B cell (primary cell): ENCODE data around the gene AOAH. TPM values are rescaled to one million over a fixed set of nuclear protein-coding genes. Genes with fewer than 3 reads are reported as not detected.

Experiments
- ATAC-seq: fragments of 200-7000 bp; cut with Tn5 transposase; one replicate; pipeline ENCODE4 v1.10.0; 2021; ENCODE audit warnings: low read depth, mild to moderate bottlenecking, moderate number of reproducible peaks, moderate library complexity
- CTCF ChIA-PET: fragments of 350-600 bp; sonication (Branson Sonifier 250); formaldehyde crosslinking; loops from one replicate; lab custom pipeline; 2021; ENCODE audit warnings: antibody characterized with exemption, inconsistent platforms; lab: Charles Lee
- POLR2A ChIA-PET: fragments of 350-600 bp; sonication (Branson Sonifier 250); formaldehyde crosslinking; loops from one replicate; lab custom pipeline; 2021; ENCODE audit warnings: antibody characterized with exemption; lab: Charles Lee
- DNase-seq: peaks from one replicate; pipeline ENCODE4 v3.0.0; 2013
- H2AFZ ChIP-seq: 2 replicates; pipeline ENCODE4 v1.6.1; 2012; ENCODE audit warnings: mild to moderate bottlenecking, low read depth, low read length; ENCODE audit not compliant: insufficient read depth, poor library complexity, severe bottlenecking
- H3K27ac ChIP-seq, 2 donors: 1 replicate in 1 of 2; 2 replicates in 1 of 2; pipeline ENCODE4 v1.5.1; 2012 to 2013; ENCODE audit warnings: low read length in 2 of 2, mild to moderate bottlenecking in 2 of 2, moderate library complexity in 1 of 2
- H3K27me3 ChIP-seq, 4 experiments: fragments of 200-600 bp in 1 of 4; sonication (generic) in 1 of 4; replicated peaks in 1 of 4; 1 replicate in 2 of 4; 2 replicates in 2 of 4; pipeline versions ENCODE4 v1.6.1 to v1.7.0; 2013 to 2016; ENCODE audit warnings: low read length in 3 of 4, mild to moderate bottlenecking in 2 of 4, mixed read lengths in 1 of 4, moderate library complexity in 1 of 4; ENCODE audit not compliant: insufficient read depth in 4 of 4, control insufficient read depth in 3 of 4; ENCODE audit errors: control extremely low read depth in 1 of 4
- H3K36me3 ChIP-seq, 2 experiments: replicated peaks in 1 of 2; 1 replicate in 1 of 2; 2 replicates in 1 of 2; pipeline versions ENCODE4 v1.6.1 to v1.7.1; 2013; ENCODE audit warnings: low read length in 1 of 2; ENCODE audit not compliant: insufficient read depth in 2 of 2, control insufficient read depth in 1 of 2; ENCODE audit errors: control extremely low read depth in 1 of 2, extremely low read depth in 1 of 2
- H3K4me1 ChIP-seq, 2 donors: fragments of 200-600 bp in 1 of 2; sonication (generic) in 1 of 2; 1 replicate in 1 of 2; 2 replicates in 1 of 2; pipeline versions ENCODE4 v1.5.1 to v1.6.1; 2013 to 2017; ENCODE audit warnings: low read length in 2 of 2; ENCODE audit not compliant: control insufficient read depth in 2 of 2, insufficient read depth in 2 of 2
- H3K4me2 ChIP-seq: replicated peaks from 2 replicates; pipeline ENCODE3; 2012; ENCODE audit warnings: mild to moderate bottlenecking, low read depth, low read length; ENCODE audit not compliant: poor library complexity, severe bottlenecking
- H3K4me3 ChIP-seq, 5 experiments: fragments of 200-600 bp in 1 of 5; sonication (generic) in 1 of 5; 1 replicate in 3 of 5; 2 replicates in 2 of 5; pipeline versions ENCODE4 v1.5.1 to v1.7.0; 2011 to 2016; ENCODE audit warnings: low read length in 4 of 5, mild to moderate bottlenecking in 4 of 5, low read depth in 2 of 5, control low read depth in 1 of 5, moderate library complexity in 1 of 5; ENCODE audit not compliant: insufficient read depth in 1 of 5; ENCODE audit errors: control extremely low read depth in 1 of 5, extremely low read depth in 1 of 5
- H3K79me2 ChIP-seq: fragments of 200-600 bp; sonication (generic); one replicate; pipeline ENCODE4 v1.6.0; 2016; ENCODE audit warnings: low read length; ENCODE audit not compliant: control insufficient read depth, insufficient read depth
- H3K9ac ChIP-seq: fragments of 200-600 bp; sonication (generic); 2 replicates; pipeline ENCODE4 v1.6.1; 2017; ENCODE audit warnings: mild to moderate bottlenecking, low read length, moderate library complexity
- H3K9me3 ChIP-seq, 3 donors: one replicate each; pipeline versions ENCODE4 v1.6.1 to v1.7.1; 2013; ENCODE audit warnings: low read length in 2 of 3; ENCODE audit not compliant: control insufficient read depth in 2 of 3, insufficient read depth in 1 of 3; ENCODE audit errors: control extremely low read depth in 1 of 3
- H4K20me1 ChIP-seq: 2 replicates; pipeline ENCODE4 v1.6.0; 2012; ENCODE audit warnings: mild to moderate bottlenecking, low read length; ENCODE audit not compliant: insufficient read depth, control insufficient read depth, poor library complexity, severe bottlenecking
- H3K27ac Mint-ChIP-seq: one replicate; pipeline ENCODE4 v1.8.0; 2021; ENCODE audit warnings: mixed read lengths
- H3K27me3 Mint-ChIP-seq: one replicate; pipeline ENCODE4 v1.8.0; 2021; ENCODE audit warnings: mixed read lengths
- H3K4me1 Mint-ChIP-seq: one replicate; pipeline ENCODE4 v1.8.0; 2021; ENCODE audit warnings: mixed read lengths
- H3K4me3 Mint-ChIP-seq: one replicate; pipeline ENCODE4 v1.8.0; 2021; ENCODE audit warnings: mixed read lengths
- H3K9me3 Mint-ChIP-seq: one replicate; pipeline ENCODE4 v1.8.0; 2022; ENCODE audit warnings: mixed read lengths; ENCODE audit not compliant: insufficient read depth
- CTCF ChIP-seq: fragments of 200-600 bp; IDR thresholded peaks from one replicate; pipeline ENCODE4 v1.8.0; 2022; ENCODE audit warnings: antibody characterized with exemption, mild to moderate bottlenecking
- EZH2 ChIP-seq: IDR thresholded peaks from 2 replicates; pipeline ENCODE4 v1.6.1; 2012; ENCODE audit warnings: borderline replicate concordance, low read depth, mild to moderate bottlenecking, moderate library complexity, low read length; ENCODE audit not compliant: insufficient read depth, poor library complexity, severe bottlenecking
- WGBS: methylation state at CpG from one replicate; pipeline ENCODE4 v1.1.5; 2013; ENCODE audit warnings: missing lambda C conversion rate; ENCODE audit not compliant: insufficient coverage; 5-methylcytosine and 5-hydroxymethylcytosine counted together
- intact Hi-C: fragments of 100-400 bp; cut with micrococcal nuclease; formaldehyde crosslinking; loops from one replicate; pipeline ENCODE4 v1.10.0; 2022
- polyA plus RNA-seq: library from polyadenylated mRNA; depleted of rRNA; stranded (reverse); fragments of >200 nt; gene quantifications from 2 replicates; pipeline ENCODE4 v1.2.3, GENCODE V29; 2012
- total RNA-seq, 2 donors: library from RNA; stranded (reverse); fragments of 120-200 nt in 1 of 2; gene quantifications; 1 replicate in 1 of 2; 2 replicates in 1 of 2; pipeline versions ENCODE4 v1.2.3 to v1.2.4, GENCODE V29; 2013 to 2022

Gene AOAH
- total and polyA plus RNA-seq, 2 donors (not counting 1 experiment from before 2014, with no cell fraction given), result 2.6 to 5.0 TPM

- H2AFZ ChIP-seq, result no peak overlapping the region
- H3K9me3 ChIP-seq, result no peaks in the 10 kb centered on the region
- TF ChIP-seq CTCF, result no peak
- no peak for TF ChIP-seq EZH2
- no peaks in the 10 kb centered on the region for H3K79me2 ChIP-seq
- Mint-ChIP-seq H3K27ac (no peak overlapping the region), H3K9me3 (no peaks in the 10 kb centered on the region), H3K4me1 (peaks cover 7% of the 10 kb centered on the region), H3K27me3 (no peaks in the 10 kb centered on the region), H3K4me3 (no peak overlapping the region)
- no peak overlapping the region for H3K4me3 ChIP-seq
- H3K4me1 ChIP-seq, result peaks cover 3 to 6% of the 10 kb centered on the region in 2 donors
- no peak overlapping the region for H3K27ac ChIP-seq
- ATAC-seq, result no peak
- POLR2A ChIA-PET, result no interaction called here
- no peak overlapping the region for H3K9ac ChIP-seq
- no peaks in the 10 kb centered on the region for H3K36me3 ChIP-seq
- no peaks in the 10 kb centered on the region for H3K27me3 ChIP-seq
- DNase-seq, result no peak
- no peak overlapping the region for H3K4me2 ChIP-seq
- intact Hi-C loops, result no loop called here
- 85% methylated on average over 6 of the region's 6 CpGs for WGBS
- H4K20me1 ChIP-seq, result no peaks in the 10 kb centered on the region
- CTCF ChIA-PET, result no interaction called here
Observed at GRCh38 chr7:36630112-36630650, 94.1 kb downstream of the AOAH start.

GRCh38 chr7:36629351-36629750, 94.9 kb downstream of the AOAH start:
- ATAC-seq (no peak), DNase-seq (no peak)
- H3K9me3 ChIP-seq, result no peaks in the 10 kb centered on the region
- no peaks in the 10 kb centered on the region for H3K79me2 ChIP-seq
- H3K27me3 ChIP-seq, result no peaks in the 10 kb centered on the region
- ChIA-PET POLR2A (no interaction called here), CTCF (no interaction called here)
- H3K27ac Mint-ChIP-seq, result no peak overlapping the region
- no CpG with 5 or more reads among the region's 1 CpG for WGBS
- no peak overlapping the region for H3K4me3 ChIP-seq
- no peak overlapping the region for H3K4me2 ChIP-seq
- peaks cover 11 to 14% of the 10 kb centered on the region in 2 donors for H3K4me1 ChIP-seq
- H4K20me1 ChIP-seq, result no peaks in the 10 kb centered on the region
- no peaks in the 10 kb centered on the region for H3K9me3 Mint-ChIP-seq
- no peak overlapping the region for H3K9ac ChIP-seq
- peaks cover 13% of the 10 kb centered on the region for H3K4me1 Mint-ChIP-seq
- intact Hi-C loops, result no loop called here
- no peaks in the 10 kb centered on the region for H3K27me3 Mint-ChIP-seq
- H3K27ac ChIP-seq, result no peak overlapping the region
- no peaks in the 10 kb centered on the region for H3K36me3 ChIP-seq
- H3K4me3 Mint-ChIP-seq, result no peak overlapping the region
- no peak for TF ChIP-seq EZH2
- no peak for TF ChIP-seq CTCF
- H2AFZ ChIP-seq, result no peak overlapping the region
